Measurements from ENCODE around the gene SPATA45.

The SPATA45 gene

DNA sequence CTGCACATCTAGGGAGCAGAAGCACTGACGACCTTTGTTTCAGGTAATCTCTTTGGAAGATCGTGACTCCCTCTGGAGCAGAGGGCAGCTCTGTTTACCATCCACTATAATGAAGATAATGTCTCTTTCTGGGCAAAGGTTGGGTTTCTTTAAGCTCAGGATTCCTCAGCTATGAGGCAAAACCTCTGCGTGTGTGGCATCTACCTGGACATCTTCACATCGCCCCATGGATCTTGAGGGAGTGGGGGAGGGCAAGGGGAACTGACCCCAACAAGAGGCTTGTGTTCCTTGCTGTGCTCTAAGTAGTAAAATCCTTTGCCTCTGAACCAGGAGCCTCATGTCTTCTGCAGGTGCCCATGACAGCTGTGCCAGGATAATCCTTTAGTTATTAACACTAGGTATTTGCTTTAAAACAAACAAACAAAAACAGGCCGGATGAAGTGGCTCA lies 19.6 kb downstream of the SPATA45 start:
- DNase-seq = no peak

DNA sequence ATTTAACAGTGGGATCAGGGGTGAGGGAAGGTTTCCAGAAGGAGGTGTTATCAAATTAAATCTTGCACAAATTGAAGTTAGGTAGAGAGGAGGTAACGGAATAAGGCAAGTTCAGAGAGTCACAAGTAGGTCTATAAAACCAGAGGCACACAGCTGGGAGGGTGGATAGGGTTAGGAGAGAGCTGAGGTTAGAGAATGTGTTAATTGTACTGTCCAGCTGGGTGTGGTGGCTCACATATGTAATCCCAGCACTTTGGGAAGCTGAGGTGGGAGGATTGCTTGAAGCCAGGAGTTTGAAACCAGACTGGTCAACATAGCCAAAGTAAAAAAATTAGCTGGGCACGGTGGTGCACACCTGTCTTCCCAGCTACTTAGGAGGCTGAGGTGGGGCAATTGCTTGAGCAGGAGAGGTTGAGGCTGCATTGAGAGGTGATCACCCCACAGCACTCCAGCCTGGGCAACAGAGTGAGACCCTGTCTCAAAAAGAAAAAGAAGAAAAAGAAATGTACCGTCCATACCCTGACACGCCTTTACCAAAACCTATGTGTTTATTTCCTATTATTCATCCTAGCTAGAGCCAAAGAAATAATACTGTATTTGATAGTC lies 20.2 kb downstream of the SPATA45 start:
- no peak for DNase-seq

DNA sequence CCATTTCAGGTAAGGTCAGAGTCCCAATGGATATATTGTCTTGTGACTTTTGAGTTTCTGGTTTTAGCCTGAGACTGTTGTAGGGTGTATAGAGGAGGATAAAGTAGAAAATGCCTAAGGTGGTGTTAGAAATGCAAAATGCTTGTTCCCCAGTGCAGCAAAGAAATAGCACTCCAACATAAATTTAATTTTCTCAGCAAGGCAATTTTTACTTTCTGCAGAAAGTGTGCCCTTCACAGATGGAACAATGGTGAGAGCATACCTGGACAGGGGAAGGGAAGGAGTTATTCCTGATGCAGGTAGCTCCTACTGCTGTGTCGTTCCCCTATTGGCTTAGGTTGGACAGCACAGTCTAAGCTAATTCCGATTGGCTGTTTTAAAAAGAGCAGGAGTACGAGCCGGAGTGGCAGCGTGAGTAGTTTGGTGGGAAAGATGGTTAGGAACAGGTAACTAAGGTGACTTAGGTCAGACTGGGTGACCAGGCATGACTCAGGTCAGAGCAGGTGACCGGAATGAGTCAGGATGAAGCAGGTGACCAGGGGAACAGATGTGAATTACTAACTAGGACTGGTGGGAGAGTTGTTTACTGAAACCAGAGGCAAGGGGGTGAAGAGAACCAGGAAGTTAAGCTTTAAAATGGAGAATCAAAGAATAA lies 21.5 kb downstream of the SPATA45 start:
- DNase-seq = no peak

DNA sequence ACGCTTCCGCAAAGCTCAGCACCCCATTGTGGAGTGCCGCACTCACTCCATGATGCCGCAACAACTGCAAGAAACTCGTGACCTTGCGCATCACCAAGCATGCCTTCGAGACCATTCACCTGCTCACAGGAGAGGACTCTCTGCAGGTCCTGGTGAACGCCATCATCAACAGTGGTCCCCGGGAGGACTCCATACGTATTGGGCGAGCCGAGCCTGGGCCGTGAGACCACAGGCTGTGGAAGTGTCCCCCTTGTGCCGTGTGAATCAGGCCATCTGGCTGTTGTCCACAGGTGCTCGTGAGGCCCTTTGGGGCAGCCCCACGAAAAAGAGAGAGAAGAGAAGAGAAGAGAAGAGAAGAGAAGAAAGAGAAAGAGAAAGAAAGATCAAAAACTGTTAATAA lies 23.2 kb downstream of the SPATA45 start:
- no peak for DNase-seq

DNA sequence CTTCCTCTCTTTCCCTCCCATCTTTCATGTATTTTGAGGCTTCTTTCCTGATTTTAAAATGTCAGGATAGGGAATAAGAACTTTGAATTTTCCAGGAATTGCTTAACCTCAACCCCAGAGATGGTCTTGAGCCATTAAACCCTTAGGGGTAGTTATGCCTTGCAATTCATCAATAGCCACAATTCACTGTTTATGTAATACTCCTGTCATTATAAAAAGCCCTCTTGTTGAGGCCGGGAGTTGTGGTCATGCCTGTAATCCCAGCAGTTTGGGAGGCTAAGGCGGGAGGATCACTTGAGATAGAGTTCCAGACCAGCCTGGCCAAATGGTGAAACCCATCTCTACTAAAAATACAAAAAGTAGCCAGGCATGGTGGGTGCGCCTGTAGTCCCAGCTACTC lies 24.5 kb downstream of the SPATA45 start:
- DNase-seq = no peak

DNA sequence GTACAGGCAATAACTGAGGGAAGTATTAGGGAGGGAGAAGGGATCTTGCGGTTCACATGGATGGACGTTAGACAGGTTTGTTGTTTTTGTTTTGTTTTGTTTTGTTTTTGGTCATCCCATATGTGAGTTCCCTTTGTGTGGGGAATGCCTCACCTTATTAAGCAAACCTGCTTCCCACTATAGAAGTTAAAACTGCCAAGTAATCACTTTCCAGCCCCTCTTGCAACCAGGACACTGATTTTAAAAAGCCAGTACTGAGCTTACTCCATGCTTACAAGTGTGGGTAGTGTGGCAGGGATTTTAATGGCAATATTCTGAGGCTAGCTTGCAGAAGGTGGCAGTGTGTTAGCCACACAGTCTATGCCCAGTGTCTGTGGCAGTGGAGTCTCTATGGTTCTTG lies 26.5 kb downstream of the SPATA45 start:
- DNase-seq = no peak

DNA sequence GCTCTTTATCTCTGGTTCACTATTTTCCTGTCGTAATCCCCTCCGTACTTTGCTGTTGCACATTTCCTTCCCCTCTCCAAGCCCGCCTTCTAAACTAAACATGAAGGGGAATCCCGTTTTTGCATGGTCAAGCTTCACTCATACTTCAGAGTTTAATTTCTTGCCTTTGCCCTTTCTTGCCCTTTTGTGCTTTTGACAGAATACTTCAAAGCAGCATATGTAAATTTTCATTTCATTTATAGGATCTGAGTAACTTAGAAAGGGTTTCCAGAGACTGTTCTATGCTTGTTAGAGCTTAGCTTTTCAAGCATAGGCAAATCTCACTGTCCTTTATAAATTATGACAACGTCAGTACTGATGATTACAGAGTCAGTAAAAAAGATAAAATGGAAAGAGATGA lies 27.7 kb downstream of the SPATA45 start:
- no peak for DNase-seq

DNA sequence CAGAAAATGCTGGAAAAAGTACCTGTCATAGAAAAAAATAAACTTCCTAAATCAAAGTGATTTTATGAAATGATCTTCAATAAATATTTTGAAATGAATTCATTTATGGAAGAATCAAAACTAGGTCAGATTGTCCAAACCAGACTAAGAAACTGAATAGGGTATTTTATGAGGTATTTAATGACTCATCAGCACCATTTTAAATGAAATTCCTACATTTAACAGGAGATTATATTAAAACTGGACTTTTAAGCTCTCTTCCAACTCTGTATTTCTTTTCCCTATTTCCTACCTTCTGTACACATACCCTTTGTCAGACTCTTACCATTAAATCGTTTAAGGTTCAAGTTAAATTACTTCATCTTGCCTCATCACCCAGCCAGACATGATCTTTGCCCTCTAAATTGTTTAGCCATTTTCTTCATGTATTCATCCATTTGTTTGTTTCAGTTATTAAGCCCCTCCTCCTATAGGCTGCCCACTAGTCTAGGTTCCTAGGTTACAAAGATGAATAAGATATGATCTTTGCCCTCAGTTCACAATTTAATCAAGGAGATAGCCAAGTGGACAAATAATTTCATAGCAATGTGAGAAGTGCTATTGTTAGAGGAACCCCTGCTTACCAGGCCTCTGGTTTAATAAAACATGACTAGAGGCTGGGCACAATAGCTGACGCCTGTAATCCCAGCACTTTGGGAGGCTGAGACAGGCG lies 30.7 kb downstream of the SPATA45 start:
- DNase-seq = no peak

DNA sequence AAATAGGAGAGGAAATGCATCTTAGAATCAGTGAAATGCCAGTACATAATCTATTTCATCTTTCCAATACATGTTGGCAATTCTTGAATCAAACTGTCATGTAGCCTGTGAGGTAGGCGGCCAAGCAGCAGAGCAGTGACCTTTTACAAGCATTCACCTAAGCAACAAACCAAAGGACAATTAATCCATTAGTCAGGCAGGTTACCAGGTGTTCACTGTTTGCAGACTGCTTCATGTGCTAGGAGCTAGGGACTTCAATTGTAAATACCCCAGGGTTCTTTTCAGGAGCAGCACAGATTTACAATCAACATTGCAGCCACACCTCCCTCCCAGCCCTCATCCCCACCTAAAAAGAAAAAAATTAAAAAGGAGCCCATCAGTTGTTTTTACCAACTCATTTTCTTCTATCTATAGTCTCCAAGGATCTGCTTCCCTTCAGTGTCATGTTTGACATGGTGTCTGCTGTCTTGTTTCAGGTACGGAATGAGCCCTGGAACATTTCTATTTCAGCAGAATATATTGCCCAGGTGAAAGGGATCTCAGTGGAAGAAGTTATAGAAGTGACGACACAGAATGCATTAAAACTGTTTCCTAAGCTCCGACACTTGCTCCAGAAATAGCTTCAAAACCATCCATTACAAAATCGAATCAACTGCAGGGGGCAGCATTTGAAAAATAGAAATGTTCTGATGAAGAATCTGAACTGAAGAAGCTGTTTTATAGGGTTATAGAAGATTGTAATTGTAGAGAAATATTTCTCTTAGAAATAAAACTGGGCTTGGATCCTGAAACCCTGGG lies 32.7 kb downstream of the SPATA45 start:
- no peak for DNase-seq

DNA sequence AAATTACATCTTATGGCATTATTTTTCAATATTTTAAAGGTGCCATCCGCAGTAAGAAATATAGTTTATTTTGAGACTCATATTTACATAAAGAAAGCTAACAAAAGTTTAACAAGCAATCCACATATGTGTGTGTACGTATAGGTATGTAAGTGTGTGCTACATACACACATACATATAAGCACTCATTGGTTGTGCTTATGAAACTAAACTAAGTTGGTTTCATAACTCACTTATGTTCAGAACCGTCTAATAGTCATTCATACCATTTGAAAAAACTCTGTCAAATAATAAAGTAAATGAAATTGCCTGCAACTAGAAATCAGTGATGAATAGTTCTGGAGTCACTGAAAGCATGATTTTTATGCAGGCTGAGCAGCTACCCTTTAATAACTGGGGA lies 41.7 kb downstream of the SPATA45 start:
- DNase-seq = no peak

DNA sequence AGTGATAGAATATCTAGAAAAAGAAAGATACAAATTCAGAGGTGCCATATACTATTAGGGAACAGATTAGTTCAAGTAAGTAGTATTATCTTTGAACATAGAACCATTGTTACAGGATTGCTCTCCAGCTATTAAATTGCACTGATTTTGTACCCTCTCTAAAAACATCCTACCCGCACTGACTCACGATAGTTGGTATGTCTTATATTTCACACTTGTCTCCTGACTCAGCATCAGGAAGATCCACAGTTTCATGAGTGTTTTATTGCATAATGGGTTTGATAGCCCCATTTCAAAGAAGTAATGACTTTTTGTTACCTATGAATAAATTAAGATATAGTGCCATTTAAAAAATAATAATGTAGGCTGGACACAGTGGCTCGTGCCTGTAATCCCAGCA lies 49.8 kb downstream of the SPATA45 start:
- no peak for DNase-seq

DNA sequence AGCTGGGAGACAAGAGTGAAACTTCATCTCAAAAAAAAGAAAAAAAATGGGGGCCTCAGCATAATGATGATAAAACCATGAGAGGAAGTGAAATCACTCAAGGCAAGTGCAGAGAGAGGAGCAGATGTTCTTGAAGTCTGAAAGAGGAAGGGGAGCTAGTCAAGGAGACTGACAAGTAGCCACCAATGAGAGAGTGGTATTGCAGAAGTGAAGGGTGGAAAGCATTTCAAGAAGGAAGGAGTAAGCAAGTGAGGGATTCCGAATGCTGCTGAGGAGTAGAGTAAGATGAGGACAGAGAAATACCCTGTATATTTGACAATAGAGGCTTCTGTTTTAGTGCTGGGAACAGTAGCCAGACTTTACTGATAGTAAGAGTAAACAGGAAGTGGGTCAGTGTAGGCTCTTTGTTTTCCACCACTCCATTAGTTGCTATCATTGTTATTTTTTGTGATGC lies 52.9 kb downstream of the SPATA45 start:
- no peak for DNase-seq

DNA sequence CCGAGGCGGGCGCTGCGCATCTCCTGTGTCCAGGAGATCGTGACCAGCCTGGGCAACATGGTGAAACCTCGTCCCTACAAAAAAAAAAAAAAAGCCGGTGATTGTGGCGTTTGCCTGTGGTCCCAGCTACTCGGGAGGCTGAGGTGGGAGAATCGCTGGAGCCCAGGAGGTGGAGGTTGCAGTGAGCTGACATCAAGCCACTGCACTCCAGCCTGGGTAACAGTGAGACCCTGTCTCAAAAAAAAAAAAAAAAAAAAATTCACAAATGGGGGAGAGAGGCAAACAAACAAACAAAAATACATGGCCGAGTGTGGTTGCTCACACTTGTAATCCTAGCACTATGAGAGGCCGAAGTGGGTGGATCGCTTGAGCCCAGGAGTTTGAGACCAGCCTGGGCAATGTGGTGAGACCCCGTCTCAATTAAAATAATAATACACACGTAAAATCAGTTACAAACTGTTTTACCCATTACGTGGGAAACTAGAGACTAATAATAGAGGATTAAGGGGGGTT lies 55.0 kb downstream of the SPATA45 start:
- DNase-seq = no peak

DNA sequence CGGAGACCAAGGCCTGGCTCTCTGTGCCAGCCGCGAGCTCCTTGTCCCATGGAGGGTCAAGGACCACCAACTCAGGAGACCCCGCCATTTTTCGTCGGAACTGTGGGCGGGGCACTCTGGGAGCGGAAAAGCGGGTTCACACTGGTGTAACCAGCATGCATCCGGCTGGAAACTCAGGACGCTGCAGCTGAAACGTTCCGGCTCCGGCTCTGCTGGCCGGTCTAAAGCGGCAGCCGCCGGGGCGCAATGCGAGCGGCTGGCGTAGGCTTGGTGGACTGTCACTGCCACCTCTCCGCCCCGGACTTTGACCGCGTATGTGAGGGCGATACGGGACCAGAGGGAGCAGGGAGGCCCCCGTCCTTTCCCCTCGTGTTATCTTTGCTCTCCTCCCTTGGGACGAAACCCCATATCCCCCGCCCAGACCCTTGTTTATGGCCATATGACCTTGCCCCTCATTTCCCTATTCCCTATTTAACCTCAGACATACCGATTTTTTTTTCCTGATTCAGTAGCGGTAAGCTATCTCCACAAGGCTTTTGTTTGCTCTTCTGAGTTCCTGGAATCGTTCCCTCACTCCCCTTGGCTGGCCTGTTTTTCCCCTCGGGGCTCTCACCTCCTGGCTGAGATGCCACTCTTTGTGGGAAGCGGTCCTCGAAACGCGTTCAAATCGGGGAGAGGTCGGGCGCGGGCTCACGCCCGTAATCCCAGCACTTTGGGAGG lies 55.6 kb downstream of the SPATA45 start, which contains the start of the genes NSL1 and TATDN3:
NSL1 (minus strand) TSS at position 102 of the 720 bp plus-strand sequence; CDS start at position 88, 14 bp downstream.
TATDN3 (plus strand) TSS at position 219 of the 720 bp plus-strand sequence; CDS start at position 247, 28 bp downstream.
- DNase-seq = peak; percentile 97 to 98

DNA sequence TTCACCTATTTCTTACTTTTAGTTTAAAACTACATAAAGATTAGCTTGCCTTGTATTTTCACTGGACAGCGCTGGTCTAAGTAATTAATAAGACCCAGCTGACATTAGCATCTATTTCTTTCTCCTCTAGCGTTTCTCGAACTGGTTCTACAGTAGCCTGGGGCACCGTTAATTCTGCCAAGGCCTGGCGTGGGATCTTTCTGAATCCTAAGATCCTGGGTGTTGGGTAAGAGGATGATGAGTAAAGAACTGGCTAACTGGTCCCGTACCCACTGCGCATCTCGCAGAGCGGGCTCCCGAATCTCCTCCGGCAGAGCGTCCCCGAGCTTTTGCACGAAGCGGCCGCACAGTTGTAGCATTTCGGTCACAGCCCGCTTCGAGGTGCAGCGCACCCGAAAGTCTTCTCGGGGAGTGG lies 56.2 kb downstream of the SPATA45 start:
- DNase-seq = no peak

DNA sequence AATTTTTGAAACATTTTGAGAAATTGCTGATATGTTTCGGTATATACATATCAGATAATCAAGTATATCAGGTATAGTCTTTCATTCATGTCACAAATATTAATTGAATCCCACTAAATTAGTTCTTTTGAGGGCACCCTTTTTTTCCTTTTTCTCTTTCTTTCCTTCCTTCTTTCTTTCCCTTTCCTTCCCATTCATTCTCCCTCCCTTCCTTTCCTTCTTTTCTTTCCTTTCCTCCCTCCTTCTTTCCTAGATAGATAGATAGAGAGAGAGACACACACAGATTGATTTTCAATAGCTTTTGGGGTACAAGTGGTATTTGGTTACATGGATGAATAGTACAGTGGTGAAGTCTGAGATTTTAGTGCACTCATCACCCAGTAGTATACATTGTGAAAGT lies 61.6 kb downstream of the SPATA45 start:
- DNase-seq = no peak

DNA sequence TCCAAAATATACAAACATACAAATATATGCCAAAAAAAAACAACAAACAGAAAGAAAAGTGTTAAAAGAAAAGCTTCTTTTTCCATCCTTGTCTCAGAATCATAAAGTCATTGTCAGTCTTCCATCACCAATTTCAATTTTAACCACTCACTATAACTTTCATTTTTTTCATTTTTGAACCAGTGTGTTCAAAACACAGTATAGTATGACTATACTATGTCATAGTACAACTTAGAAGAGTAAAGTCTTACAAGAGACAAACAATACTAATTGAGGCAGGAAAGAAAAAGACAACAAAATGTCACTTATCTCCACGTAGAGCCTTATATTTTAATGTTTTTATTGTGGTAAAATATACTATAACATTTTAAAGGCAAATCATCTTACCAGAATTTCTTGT lies 63.5 kb downstream of the SPATA45 start:
- no peak for DNase-seq

DNA sequence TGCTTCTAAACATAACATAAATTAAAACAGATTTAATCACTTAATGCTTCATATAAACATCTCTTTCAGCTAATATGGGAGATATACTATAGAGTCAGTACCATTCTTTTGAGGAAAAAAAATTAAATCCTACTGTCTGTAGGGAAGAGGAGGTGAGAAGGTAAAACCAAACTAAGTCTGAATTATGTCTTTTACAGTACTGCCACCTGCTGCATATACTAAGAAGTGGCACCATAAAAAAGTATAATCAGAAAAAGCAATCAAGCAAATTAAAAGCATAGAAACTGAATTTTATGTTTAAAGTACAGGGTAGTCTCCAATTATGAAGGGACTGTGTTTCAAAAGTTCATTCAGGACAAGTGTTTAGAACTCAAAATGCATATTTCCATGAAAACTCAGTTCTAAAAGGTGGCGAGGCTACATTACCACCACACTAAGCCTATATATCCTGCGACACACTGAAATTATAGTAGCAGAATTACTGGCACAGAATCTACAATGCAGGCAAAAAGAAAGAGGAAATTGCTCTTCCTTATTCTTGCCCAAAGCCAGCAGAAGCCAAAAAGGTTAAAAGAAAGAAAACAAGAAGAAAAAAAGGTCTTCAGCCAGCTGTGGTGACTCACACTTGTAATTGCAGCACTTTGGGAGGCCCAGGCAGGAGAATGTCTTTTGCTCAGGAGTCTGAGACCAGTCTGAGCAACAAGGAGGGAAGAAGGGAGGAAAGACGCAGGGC lies 64.9 kb downstream of the SPATA45 start:
- DNase-seq = no peak

DNA sequence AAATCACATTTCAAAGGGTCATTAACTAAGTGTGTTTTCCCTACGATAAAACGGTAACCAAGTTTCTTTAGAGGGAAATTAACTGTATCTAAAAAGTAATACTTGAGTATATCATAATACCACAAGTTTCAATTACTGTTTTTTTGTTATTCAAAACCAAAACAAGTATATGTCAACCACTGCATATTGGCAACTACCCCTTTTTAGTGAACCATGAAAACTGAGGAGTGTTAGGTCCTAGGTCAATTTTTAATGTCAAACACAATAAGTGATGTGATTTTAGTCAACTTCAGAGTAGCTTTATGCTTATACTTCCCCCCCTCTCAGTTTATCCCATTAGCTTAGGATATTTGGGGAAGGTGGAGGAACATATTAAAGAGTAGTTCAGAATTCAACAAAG lies 66.2 kb downstream of the SPATA45 start:
- no peak for DNase-seq

DNA sequence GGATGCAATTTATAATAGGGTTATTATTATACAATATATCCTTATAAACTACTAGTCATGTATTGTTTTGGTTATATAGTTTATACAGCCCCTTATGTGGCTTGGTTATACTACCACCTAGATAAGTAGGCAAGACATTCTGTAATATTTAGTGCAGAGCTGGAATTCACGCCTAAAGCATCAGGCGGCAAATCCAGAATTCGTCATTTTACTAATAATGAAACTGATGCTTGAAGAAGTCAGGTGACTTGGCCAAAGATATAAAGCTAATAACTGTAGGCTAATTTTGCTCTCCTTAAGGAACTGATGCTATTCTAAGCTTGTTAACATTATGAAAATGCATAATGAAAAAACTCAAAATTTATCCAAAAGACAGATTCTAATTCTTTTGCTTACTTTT lies 66.7 kb downstream of the SPATA45 start:
- no peak for DNase-seq

Measured in stimulated activated CD4-positive, alpha-beta T cell treated with anti-CD3 and anti-CD28 coated beads, Interleukin-2, amount 100 ng/mL, for 24 hours (primary cell).